Activated T-cell treated with anti-CD3 and anti-CD28 coated beads, Interleukin-2, amount 50 U/mL, for 4 hours (primary cell): Measurements from ENCODE around the gene THBS2. TPM values are rescaled to one million over a fixed set of nuclear protein-coding genes. Genes with fewer than 3 reads are reported as not detected.

Experiments used
- ATAC-seq, 2 donors: fragments of 200-7000 bp; cut with Tn5 transposase; one replicate each; pipeline ENCODE4 v1.10.0; 2021
- DNase-seq: peaks from one replicate; pipeline ENCODE4 v3.0.0-alpha.2; 2020
- H3K27me3 Mint-ChIP-seq: one replicate; pipeline ENCODE4 v1.8.0; 2021; ENCODE audit warnings: low read depth, mixed read lengths
- H3K36me3 Mint-ChIP-seq: one replicate; pipeline ENCODE4 v1.8.0; 2022; ENCODE audit warnings: mixed read lengths; ENCODE audit not compliant: insufficient read depth
- H3K4me1 Mint-ChIP-seq: one replicate; pipeline ENCODE4 v1.8.0; 2021; ENCODE audit warnings: low read depth, mixed read lengths
- H3K4me3 Mint-ChIP-seq: one replicate; pipeline ENCODE4 v1.8.0; 2021; ENCODE audit warnings: mild to moderate bottlenecking, moderate library complexity, mixed read lengths
- H3K9me3 Mint-ChIP-seq: one replicate; pipeline ENCODE4 v1.8.0; 2021; ENCODE audit warnings: mixed read lengths
- total RNA-seq, 3 donors: library from RNA; stranded (reverse); gene quantifications; one replicate each; pipeline ENCODE4 v1.2.1, GENCODE V29; 2021

The THBS2 gene
- total RNA-seq, 3 donors from 2014 or later, result 0.05 to 0.18 TPM; not detected in 1

- Mint-ChIP-seq H3K4me3 (no peak overlapping the region), H3K27me3 (peaks cover 7% of the 10 kb centered on the region), H3K9me3 (peaks cover 14% of the 10 kb centered on the region), H3K4me1 (no peaks in the 10 kb centered on the region), H3K36me3 (no peaks in the 10 kb centered on the region)
- DNase-seq (no peak), ATAC-seq (no peak)
Observed at GRCh38 chr6:169236988-169237387, 16.7 kb downstream of the THBS2 start.

GRCh38 chr6:169236545-169236944 lies 17.1 kb downstream of the THBS2 start:
- peaks cover 7% of the 10 kb centered on the region for H3K27me3 Mint-ChIP-seq
- peaks cover 14% of the 10 kb centered on the region for H3K9me3 Mint-ChIP-seq
- no peaks in the 10 kb centered on the region for H3K4me1 Mint-ChIP-seq
- H3K4me3 Mint-ChIP-seq, result no peak overlapping the region
- DNase-seq (no peak), ATAC-seq (no peak)
- H3K36me3 Mint-ChIP-seq, result no peaks in the 10 kb centered on the region

- H3K4me1 Mint-ChIP-seq, result no peaks in the 10 kb centered on the region
- no peak for DNase-seq
- peaks cover 14% of the 10 kb centered on the region for H3K9me3 Mint-ChIP-seq
- peaks cover 2% of the 10 kb centered on the region for H3K27me3 Mint-ChIP-seq
- no peak overlapping the region for H3K4me3 Mint-ChIP-seq
- ATAC-seq, result no peak
- no peaks in the 10 kb centered on the region for H3K36me3 Mint-ChIP-seq
Observed at GRCh38 chr6:169235286-169235685, 18.4 kb downstream of the THBS2 start.

- ATAC-seq (no peak), DNase-seq (no peak)
- peaks cover 14% of the 10 kb centered on the region for H3K9me3 Mint-ChIP-seq
- H3K4me1 Mint-ChIP-seq, result no peaks in the 10 kb centered on the region
- H3K36me3 Mint-ChIP-seq, result no peaks in the 10 kb centered on the region
- peaks cover 2% of the 10 kb centered on the region for H3K27me3 Mint-ChIP-seq
- H3K4me3 Mint-ChIP-seq, result no peak overlapping the region
Observed at GRCh38 chr6:169234634-169235033, 19.0 kb downstream of the THBS2 start.

GRCh38 chr6:169233832-169234231 lies 19.8 kb downstream of the THBS2 start:
- H3K27me3 Mint-ChIP-seq, result peaks cover 2% of the 10 kb centered on the region
- H3K36me3 Mint-ChIP-seq, result no peaks in the 10 kb centered on the region
- H3K9me3 Mint-ChIP-seq, result peaks cover 14% of the 10 kb centered on the region

GRCh38 chr6:169233181-169233580 lies 20.5 kb downstream of the THBS2 start:
- no peaks in the 10 kb centered on the region for H3K36me3 Mint-ChIP-seq
- DNase-seq, result no peak
- no peaks in the 10 kb centered on the region for H3K4me1 Mint-ChIP-seq
- H3K4me3 Mint-ChIP-seq, result no peak overlapping the region
- no peak for ATAC-seq
- peaks cover under 1% of the 10 kb centered on the region for H3K27me3 Mint-ChIP-seq
- peaks cover 14% of the 10 kb centered on the region for H3K9me3 Mint-ChIP-seq

More at GRCh38 chr6:169233832-169234231, 19.8 kb downstream of the THBS2 start:
- ATAC-seq (no peak), DNase-seq (no peak)
- Mint-ChIP-seq H3K4me3 (no peak overlapping the region), H3K4me1 (no peaks in the 10 kb centered on the region)

- ATAC-seq (no peak), DNase-seq (no peak)
- H3K36me3 Mint-ChIP-seq, result no peaks in the 10 kb centered on the region
- H3K27me3 Mint-ChIP-seq, result peaks cover 1% of the 10 kb centered on the region
- H3K9me3 Mint-ChIP-seq, result peaks cover 14% of the 10 kb centered on the region
- H3K4me1 Mint-ChIP-seq, result no peaks in the 10 kb centered on the region
- H3K4me3 Mint-ChIP-seq, result no peak overlapping the region
Observed at GRCh38 chr6:169232507-169232931, 21.1 kb downstream of the THBS2 start.

GRCh38 chr6:169231790-169232506 lies 21.7 kb downstream of the THBS2 start:
- Mint-ChIP-seq H3K9me3 (peaks cover 14% of the 10 kb centered on the region), H3K4me3 (no peak overlapping the region), H3K4me1 (no peaks in the 10 kb centered on the region), H3K27me3 (peaks cover 1% of the 10 kb centered on the region), H3K36me3 (no peaks in the 10 kb centered on the region)
- ATAC-seq, result no peak
- DNase-seq, result no peak

- Mint-ChIP-seq H3K27me3 (peaks cover 1% of the 10 kb centered on the region), H3K36me3 (no peaks in the 10 kb centered on the region), H3K9me3 (peaks cover 14% of the 10 kb centered on the region), H3K4me1 (no peaks in the 10 kb centered on the region), H3K4me3 (no peak overlapping the region)
- DNase-seq, result no peak
- no peak for ATAC-seq
Observed at GRCh38 chr6:169230946-169231789, 22.5 kb downstream of the THBS2 start.

- peaks cover 4% of the 10 kb centered on the region for H3K27me3 Mint-ChIP-seq
- H3K4me3 Mint-ChIP-seq, result no peak overlapping the region
- DNase-seq (no peak), ATAC-seq (no peak)
- H3K36me3 Mint-ChIP-seq, result no peaks in the 10 kb centered on the region
- peaks cover 14% of the 10 kb centered on the region for H3K9me3 Mint-ChIP-seq
- no peaks in the 10 kb centered on the region for H3K4me1 Mint-ChIP-seq
Observed at GRCh38 chr6:169230322-169230665, 23.4 kb downstream of the THBS2 start.

GRCh38 chr6:169229615-169230321 lies 23.9 kb downstream of the THBS2 start:
- Mint-ChIP-seq H3K9me3 (peaks cover 14% of the 10 kb centered on the region), H3K4me3 (no peak overlapping the region), H3K27me3 (peaks cover 4% of the 10 kb centered on the region), H3K4me1 (no peaks in the 10 kb centered on the region), H3K36me3 (no peaks in the 10 kb centered on the region)
- no peak for ATAC-seq
- DNase-seq, result no peak

- Mint-ChIP-seq H3K4me3 (no peak overlapping the region), H3K4me1 (no peaks in the 10 kb centered on the region), H3K36me3 (no peaks in the 10 kb centered on the region), H3K27me3 (peaks cover 4% of the 10 kb centered on the region), H3K9me3 (no peaks in the 10 kb centered on the region)
- DNase-seq (no peak), ATAC-seq (no peak)
Observed at GRCh38 chr6:169227116-169227515, 26.5 kb downstream of the THBS2 start.

GRCh38 chr6:169225887-169226286 lies 27.8 kb downstream of the THBS2 start:
- H3K9me3 Mint-ChIP-seq, result no peaks in the 10 kb centered on the region
- no peaks in the 10 kb centered on the region for H3K36me3 Mint-ChIP-seq
- DNase-seq (no peak), ATAC-seq (no peak)
- no peaks in the 10 kb centered on the region for H3K4me1 Mint-ChIP-seq
- peaks cover 4% of the 10 kb centered on the region for H3K27me3 Mint-ChIP-seq
- H3K4me3 Mint-ChIP-seq, result no peak overlapping the region

- DNase-seq (no peak), ATAC-seq (no peak)
- H3K4me1 Mint-ChIP-seq, result no peaks in the 10 kb centered on the region
- no peaks in the 10 kb centered on the region for H3K36me3 Mint-ChIP-seq
- H3K4me3 Mint-ChIP-seq, result no peak overlapping the region
- no peaks in the 10 kb centered on the region for H3K9me3 Mint-ChIP-seq
- H3K27me3 Mint-ChIP-seq, result peaks cover 4% of the 10 kb centered on the region
Observed at GRCh38 chr6:169225131-169225576, 28.5 kb downstream of the THBS2 start.
